GM21723 (cell line): ENCODE results near the gene CCDC92B.

Experiments
- ATAC-seq: cut with Tn5 transposase; IDR thresholded peaks from one replicate; pipeline ENCODE4 v1.9.1; 2021; ENCODE audit warnings: mild to moderate bottlenecking, moderate library complexity; ENCODE audit not compliant: unreplicated experiment

CCDC92B gene

DNA sequence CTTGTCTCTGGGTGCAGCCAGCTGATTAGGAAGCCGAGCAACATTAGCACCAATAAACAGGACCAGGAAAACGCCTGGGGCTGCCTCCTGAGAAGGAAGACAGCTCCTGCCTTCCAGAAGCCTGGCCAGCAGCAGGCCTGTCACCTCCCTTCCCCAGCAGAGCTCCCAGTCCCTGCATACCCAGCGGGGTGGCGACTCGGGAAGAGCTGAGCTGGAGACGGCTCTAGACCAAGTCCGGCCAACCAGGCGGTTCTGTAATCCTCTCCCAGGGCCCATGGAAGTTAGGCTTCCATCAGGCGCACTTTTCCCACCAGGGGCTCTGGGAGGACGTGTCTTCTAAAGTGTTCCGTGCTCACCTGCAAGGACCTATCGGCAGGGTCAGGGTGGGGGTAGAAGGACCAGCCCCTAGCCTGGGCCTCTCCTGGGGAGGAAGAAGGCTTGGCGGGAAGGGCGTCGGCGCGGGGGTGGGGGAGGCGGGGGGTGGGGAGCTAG is 25.9 kb downstream of the CCDC92B start:
- ATAC-seq = no peak

DNA sequence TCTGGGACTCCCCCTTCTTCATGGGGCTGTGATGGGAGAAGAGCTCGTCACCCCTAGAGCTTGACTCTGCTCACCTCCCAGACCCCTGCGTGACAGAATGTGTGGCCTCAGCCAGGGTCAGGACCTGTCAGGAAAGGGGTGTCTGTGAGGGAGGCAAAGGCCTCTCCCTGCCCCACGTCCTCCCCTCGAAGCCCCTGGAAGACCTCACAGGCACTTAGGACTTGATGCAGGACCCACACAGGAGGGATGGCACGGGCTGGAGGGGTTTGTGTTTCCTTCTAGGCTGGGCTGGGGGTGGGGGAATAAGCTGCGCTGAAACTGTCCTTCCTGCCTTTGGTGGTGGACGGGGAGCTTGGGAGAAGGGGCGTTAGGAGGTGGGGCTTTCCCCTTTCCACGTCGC is 26.8 kb downstream of the CCDC92B start:
- ATAC-seq = no peak

DNA sequence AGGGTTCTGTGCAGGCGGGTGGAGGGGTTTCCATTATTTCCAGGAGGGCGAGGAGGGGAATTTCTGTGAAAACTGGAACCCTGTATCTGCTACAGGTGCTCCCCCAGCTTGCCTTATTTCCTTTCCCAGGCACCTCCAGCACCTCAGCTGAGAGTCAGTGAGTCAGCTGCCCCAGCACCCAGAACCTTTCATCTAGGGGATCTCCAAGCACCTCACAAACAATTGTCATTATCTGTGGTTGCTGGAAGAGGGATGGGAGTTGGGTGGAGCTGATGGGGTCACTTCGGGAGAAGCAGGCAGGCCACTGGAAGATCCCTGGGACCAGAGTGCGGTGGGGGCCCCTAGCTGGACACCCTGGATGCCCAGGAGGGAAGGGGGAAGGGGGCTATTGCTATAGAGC is 27.8 kb downstream of the CCDC92B start:
- ATAC-seq = no peak

DNA sequence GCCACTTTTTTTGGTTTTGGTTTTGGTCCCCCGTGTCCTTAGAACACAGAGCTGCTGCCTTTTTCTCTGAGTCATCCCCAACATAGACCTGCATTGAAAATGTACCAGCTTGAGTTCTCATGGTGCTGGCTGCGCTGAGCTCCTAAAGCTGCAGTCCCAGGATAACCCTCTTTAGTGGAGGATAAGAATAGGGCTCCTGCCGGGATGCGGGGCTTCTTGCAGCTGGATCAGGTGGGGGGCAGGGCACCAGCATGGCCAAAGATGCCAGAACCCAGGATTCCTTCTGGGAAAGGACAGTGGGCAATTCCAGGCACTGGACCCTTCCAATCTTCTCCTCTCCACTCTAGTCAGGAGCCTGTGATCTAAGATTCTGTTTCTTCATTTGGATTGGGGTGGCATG is 29.6 kb downstream of the CCDC92B start:
- no peak for ATAC-seq

DNA sequence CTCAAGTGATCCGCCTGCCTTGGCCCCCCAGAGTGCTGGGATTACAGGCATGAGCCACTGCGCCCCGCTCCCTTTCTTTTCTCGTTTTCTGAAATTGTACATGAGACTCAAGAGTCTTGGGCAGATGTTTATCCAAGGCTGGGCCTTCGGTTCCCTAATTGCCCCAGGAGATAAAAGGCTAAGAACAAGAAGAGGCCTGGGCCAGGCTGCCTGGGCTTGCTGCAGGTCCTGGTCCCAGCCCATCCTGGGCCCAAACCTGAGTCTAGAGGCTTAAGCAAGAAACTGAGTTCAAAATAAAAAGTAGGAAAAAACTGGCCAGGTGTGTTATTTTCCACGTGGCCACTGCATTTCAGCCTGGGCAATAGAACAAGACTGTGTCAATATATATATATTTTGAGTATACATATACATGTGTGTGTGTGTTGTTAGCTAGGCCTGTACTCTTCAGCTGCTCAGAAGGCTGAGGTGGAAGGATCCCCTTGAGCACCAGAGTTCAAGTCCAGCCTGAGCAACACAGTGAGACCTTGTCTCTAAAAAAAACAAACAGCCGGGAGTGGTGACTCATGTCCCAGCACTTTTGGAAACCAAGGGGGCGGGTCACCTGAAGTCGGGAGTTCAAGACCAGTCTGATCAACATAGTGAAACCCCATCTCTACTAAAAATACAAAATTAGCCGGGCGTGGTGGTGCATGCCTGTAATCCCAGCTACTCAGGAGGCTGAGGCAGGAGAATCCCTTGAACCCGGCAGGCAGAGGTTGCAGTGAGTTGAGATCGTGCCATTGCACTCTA is 31.1 kb downstream of the CCDC92B start:
- ATAC-seq = no peak

DNA sequence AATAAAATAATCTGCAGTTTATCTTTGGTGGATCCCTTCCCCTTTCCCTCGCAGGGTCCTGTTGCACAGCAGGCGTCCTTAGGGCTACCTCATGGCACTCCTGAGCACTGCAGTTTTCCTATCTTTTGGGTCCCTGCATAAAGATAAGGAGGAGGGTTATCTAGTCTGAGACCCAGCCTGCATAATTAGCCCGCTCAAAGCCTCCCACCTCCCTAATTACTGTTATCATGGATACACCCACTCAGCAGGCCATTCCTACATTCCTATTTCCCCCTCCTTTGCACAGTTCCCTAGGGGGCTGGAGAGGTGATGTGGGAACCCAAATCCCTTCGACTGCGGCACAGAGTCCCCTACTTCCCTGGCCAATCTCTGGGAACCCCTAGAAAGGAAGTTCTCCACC is 32.8 kb downstream of the CCDC92B start:
- ATAC-seq = no peak

DNA sequence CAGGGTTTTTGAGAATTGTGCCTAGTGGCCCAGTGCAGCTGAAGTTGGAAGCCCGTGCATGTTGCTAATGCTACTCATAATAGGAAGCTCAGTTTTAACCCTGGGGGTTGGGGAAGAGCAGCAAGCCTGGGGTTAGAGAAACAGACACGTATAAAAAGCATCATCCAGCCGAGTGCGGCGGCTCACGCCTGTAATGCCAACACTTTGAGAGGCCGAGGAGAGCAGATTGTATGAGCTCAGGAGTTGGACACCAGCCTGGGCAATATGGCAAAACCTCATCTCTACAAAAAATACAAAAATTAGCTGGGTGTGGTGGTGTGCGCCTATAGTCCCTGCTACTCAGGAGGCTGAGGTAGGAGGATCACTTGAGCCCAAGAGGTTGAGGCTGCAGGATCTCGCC is 35.6 kb downstream of the CCDC92B start:
- no peak for ATAC-seq

DNA sequence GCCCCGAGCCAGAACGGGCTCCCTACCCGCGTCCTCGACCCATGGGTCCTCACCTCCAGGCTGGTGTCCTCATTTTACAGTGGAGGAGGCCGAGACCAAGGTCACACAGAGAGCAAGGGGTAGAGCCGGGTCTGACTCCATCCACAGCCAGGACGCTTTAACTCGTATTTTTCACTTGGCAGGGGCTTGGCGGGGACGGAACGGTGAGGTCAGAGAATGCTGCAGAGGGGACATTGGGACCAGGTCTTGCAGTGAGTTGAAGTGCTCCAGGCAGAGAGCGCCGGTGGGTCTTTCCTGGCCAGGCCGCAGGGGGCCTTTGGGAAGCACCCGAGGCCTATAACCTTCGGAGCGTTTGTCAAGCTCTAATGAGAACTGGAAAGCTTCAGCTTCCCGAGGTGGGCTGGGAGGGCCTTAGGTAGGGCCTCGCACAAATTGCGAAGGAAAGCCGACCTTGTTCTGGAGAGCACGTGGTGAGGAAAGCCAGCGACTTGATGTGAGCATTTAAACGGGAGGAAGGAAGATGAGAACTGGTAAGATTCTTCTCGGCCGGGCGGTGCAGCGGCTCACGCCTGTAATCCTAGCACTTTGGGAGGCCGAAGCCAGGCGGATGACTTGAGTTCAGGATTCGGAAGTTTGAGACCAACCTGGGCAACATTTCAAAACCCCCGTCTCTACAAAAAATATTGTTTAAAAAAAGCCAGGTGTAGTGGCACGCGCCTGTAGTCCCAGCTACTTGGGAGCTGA is 37.0 kb downstream of the CCDC92B start:
- ATAC-seq = no peak

DNA sequence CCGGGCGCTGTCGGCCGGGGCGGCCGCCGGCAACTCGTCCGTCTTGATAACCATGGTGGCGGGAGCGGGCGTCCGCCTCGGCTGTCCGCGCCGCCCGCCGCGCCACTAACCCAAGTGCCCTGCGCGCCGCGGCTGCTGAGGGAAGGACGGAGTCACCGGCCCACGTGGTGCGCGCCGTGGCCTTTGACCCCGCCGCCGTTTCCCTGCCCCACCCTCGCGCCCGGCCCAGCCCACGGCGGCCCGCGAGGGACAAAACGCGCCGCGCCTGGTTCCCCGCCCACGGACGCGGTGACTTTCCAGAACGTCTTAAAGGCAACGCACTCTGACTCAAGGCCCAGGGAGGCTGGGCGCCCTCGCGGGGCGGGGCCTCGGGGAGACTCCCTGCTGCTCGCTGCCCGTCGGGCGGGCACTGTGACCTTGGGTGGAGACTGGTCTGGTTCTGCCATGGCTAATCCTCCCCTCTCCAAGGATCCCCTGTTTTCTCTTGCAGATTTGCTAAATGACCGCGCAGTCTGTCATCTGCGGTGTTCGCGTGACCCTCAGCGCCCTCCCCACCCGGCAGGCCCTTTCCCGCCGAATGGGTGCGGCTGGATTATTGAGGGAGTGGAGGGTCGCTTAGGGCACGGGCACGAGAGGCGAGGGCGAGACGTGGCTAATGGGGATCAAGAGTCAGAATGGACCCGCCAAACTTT is 37.7 kb downstream of the CCDC92B start, which contains the start of gene CLUH:
Gene CLUH (minus strand): TSS at position 157 of the 692 bp plus-strand sequence. CDS start 103 bp downstream, at position 54.
- ATAC-seq = peak; percentile 68

DNA sequence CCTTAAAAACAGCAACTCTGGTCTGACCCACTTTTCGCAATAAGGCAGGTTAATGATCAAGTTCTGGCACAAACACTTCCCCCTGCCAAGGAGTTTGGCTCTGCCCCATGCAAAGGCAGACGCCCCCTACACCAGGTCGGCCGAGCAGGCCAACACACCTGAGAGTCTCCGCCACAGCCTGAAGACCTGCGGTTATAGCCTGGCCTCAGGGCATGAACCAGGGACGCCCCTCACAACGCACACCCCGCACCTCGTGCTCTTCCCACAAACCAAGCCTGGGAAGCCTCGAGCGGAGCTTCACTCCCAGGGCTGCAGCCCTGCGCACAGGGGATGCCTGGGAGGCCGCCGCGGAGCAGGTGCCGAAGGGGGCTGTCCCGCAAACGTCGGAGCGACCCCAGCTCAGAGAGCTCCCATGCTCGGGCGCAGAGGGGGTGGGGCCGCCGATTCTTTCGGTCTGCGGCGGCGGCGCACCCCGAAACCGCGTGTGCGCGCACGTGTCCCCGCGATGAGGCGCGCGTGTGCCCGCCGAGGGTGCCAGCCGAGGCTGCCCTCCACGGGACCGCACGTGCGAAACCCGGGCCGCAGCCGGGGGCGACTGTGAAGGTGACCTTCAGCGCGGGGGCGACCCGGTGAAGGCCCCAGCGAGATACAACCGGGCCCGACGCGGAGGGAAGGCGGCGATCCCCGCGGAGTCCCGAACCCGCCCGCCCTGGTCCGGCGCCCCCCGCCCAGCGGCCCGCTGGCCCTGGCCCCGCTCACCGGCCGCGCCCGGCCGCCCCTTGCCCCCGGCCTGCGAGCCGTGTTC is 38.4 kb downstream of the CCDC92B start:
- peak; percentile 38 for ATAC-seq

DNA sequence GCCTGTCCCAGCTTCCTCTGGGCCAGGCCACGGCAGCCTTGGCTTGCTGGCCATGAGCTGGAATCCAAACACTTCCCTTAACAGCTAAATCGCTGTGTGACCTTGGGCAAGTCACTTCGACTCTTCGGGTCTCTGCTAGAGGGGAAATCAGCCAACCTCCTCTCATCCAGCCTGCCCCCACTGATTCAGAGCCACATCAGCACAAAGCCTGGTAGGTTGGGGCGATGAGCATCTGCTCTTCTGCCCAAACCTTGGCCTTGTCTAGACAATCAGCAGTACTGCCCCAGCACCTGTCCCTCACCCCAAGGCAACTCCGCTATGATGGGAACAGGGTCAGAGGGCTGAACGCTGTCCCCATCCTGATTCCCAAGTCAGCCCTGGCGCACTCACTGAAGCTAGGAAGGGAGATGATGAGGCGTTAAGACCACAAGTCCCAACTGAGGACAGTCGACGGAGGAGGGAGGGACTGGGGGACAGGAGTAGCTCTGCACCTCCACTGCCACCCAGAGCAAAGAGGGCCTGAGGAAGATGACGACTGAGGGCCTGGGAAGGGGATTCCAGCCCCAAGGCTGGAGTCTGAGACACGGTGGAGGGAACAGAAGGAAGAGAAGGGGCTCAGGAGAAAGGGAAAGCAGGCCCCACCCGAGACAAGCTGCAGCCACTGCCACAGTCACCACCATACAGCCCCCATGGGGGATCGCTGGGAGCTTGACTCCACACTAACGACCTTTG is 39.2 kb downstream of the CCDC92B start:
- ATAC-seq = no peak

DNA sequence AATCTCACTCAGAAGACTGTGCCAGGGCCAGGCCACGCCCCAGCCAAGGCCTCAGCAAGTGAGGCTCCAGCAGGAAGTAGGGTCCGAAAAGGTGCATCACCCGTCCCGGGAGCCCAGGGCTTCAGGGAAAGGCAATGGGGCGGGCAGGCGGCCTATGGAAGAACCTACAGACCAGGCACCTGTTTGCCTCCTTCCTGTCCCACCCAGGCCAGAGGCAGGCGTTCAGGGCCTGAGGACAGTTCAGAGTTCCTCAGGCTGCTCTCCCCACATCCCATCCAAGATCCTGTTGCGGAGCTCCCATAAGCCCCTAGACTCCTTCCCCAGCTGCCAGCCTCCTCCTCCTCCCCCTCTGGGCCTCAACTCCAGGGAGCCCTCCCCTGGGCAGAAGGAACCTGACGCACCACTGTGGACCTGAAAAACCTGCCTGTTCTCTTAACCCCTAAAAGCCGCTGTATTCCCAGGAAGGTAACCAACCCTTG is 40.2 kb downstream of the CCDC92B start:
- ATAC-seq = peak; percentile 33

DNA sequence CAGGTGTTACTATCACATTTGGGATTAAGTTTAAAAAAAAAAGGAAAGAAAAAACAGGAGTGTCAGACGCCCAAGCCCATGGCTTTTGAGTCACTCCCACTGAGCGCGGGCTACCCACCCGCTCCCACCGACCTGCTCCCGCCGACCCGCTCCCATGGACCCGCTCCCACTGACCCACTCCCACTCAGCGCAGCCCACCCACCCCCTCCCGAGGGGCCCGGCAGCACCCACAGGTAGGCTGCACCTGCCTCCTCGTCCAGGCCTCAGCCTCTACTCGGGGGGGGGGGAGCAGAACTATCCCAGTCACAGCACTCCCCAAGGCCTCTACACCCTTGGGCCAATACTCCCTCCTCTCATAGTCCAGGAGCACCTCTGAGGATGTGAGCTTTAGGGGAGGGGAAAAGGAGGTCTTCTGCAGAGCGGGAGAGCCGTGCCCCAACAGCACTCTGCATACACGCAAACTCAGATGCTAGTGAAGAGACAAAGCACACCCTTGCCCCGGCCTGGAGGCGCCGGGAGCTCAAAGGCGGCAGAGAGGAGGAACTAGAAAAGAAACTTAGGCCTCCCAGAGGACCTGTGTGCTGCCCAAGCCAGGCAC is 40.8 kb downstream of the CCDC92B start:
- ATAC-seq = no peak

DNA sequence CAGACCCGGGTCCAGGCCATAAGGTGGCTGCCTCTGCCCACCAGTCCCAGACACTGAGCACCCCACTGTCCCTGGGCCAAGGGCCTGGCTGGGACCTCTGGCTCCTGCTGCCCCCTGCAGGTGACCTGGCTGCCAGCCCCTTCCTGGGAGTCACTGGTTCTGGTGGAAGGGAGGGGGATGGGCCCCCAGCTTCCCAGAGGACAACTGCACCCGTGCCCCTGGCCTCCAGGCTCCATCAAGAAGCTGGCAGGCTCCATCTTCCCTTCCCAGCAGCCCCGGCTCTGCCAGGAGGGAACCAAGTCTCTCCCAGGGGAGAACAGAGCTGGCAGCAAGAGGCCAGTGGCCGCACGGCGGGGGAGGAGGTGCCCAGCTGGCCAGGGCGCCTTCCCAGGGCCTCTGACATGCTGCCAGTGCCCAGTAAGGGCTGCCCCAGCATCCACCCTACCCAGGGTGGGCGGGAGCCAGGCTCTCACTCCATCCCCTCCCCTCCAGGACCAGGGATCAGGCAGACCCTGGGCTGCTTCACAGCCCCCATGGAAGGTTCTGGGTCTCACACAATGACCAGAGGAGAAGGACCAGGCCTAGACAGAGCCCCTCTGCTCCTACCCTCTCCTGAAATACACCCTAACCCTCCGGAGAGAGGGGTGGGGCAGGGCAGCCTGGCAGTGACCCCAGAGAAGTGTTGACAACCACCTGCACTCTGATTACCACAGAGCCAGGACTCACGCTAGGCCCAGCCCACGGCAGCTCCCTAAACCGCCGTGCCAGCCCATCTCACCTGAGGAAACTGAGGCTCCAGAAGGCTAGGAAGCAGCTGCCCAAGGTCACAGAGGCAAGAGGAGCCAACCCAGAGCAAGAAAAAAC is 41.5 kb downstream of the CCDC92B start:
- no peak for ATAC-seq

DNA sequence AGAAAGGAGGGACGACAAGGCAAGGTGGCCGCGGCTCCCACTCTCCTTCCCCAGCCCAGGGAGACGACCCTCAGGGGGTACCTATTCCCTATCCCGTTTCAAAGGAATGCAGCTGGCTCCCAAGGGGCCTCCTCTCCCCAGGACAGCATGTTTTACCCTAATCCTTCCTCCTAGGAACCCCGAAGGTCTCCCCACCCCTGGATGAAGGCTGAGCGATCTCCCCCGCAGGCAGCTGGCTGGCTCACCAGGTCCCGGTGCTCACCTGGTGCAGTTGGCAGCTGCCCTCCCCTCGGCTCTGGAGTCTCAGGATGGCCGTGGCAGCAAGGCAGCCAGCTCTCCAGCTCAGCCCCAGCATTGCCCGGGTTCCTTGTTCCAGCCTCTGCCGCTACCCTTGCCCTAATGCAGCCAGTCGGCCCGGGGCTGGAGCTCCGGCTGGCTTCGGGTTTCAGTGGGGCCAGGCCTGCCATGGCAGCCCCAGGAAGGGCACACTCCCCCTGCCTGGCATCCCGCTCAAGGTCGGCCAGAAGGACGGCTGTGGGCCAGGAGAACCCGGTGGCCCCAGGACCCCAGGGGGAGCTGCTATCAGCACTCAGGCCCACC is 42.4 kb downstream of the CCDC92B start:
- ATAC-seq = no peak

DNA sequence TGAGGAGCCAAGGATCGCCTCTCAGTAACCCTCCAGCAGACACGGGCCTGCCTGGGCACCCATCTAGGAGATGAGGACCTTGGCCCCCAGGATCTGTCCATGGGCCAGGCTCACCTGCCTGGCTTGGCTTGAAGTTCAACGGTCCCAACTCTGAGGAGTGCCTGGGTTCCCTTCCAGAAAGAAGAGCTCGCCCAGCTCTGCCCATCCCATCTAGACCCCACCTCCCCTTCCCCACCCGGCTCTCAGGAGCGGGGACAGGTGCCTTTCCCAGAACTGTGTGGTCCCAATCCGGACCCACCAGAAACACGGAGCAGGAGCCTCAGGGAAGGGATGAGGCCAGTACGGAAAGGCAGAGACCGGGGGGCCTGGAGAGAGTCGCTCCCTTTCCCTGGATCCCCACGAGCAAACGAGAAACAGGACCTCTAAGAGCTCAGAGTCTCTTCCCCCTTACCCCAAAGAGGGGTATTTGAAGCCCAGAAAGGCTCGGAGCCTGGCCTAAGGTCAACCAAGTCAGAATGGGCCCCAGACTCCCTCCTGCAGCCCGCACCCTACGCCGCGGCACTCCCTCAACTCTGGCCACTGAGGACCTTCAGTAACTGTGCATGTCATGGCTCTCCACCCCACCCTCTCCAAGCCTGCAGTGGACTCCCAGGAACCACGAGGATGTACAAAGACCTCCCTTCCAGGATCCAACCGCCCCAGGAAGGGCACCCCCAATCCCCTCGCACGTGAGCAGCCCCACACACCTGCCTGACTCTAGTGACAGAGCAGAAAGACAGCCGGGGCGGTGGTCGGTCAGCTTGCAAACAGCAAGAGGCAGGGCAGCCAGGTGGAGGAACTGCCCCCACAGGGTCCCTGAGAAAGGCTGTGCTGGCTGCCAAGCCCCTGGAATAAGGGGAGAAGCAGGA is 43.3 kb downstream of the CCDC92B start:
- ATAC-seq = no peak

DNA sequence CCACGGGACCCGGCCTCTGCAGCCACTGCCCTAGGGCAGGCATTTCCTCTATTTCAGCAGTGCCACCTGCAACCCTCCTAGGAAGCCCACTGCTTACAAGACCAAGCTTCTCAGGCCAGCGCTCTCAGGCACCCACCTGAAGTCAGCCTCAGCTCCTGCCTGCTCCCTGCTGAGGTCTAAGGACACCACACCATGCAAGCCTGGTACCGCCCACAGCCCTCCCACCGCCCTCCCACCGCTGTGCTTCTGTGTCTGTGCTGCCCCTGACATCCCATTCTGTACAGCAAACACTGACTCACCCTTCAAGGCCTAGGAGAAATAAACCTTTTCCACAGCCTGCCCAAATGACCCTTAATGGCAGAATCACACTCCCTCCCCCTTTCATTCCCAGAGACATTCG is 44.2 kb downstream of the CCDC92B start:
- ATAC-seq = no peak
